ENCODE results near the gene CLMP. TPM values are rescaled to one million over a fixed set of nuclear protein-coding genes. Genes with fewer than 3 reads are reported as not detected.
"Not testable (repeated sequence)": the region's sequence is repeated elsewhere in the genome, so short reads cannot be mapped to it uniquely, and the experiment has no call there.

CLMP gene
- total RNA-seq, 4 donors from 2014 or later: 169 to 215 (median 197) TPM

DNA sequence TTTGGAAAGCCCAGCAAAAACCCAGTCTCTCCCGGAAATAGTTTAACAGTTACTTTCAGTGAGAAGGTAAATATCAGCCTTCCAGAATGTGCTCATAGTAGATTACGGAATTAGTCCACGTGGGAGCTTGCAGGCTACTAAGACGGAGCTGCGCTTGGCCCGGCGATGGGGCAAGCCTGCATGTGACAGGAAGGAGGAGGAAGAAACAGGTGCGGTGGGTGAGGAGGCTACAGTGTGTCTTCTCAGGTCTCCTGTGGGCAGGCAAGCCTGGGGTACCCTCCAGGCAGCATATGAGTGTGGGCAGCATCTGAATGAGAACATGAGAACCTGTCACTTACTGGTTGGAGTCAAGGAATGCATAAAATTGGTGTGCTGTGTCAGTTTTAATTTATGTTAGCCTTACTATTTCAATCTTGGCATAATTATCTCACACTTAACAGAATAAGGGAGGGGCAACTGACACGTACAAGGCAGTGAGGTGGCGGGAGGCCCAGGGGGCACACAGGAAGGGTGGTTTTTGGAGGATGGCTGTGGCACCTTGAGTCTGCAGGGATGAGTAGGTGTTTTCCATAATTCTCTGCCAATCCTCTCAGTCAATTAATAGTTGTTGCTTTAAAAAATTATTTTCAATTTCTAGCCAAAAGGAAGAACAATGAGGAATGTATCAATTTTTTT lies 35.7 kb downstream of the CLMP start:
- no peaks in the 10 kb centered on the region for H3K27me3 ChIP-seq
- intact Hi-C loops (cut with DNase I): loop anchor here (10.0 kb wide), 1 partner anchor 465 kb away; no protein-coding TSS in a partner anchor
- no peak overlapping the region for H3K4me3 ChIP-seq
- no peaks in the 10 kb centered on the region for H3K9me3 ChIP-seq
- peaks cover 4 to 79% (median 67%) of the 10 kb centered on the region in 4 donors for H3K4me1 ChIP-seq
- no peak for TF ChIP-seq POLR2A (IDR thresholded peaks at IDR 0.05; ENCODE audit: low read depth)
- TF ChIP-seq POLR2AphosphoS5 (IDR thresholded peaks at IDR 0.05): peak; percentile 52 to 73
- H3K27ac ChIP-seq (replicated peaks in 1 of 4): peak overlapping the region; percentile 44 to 78 (median 59)
- WGBS: 51% methylated on average over 10 of the region's 10 CpGs
- DNase-seq (ENCODE audit: extremely low spot score): no peak
- H3K36me3 ChIP-seq: no peaks in the 10 kb centered on the region

DNA sequence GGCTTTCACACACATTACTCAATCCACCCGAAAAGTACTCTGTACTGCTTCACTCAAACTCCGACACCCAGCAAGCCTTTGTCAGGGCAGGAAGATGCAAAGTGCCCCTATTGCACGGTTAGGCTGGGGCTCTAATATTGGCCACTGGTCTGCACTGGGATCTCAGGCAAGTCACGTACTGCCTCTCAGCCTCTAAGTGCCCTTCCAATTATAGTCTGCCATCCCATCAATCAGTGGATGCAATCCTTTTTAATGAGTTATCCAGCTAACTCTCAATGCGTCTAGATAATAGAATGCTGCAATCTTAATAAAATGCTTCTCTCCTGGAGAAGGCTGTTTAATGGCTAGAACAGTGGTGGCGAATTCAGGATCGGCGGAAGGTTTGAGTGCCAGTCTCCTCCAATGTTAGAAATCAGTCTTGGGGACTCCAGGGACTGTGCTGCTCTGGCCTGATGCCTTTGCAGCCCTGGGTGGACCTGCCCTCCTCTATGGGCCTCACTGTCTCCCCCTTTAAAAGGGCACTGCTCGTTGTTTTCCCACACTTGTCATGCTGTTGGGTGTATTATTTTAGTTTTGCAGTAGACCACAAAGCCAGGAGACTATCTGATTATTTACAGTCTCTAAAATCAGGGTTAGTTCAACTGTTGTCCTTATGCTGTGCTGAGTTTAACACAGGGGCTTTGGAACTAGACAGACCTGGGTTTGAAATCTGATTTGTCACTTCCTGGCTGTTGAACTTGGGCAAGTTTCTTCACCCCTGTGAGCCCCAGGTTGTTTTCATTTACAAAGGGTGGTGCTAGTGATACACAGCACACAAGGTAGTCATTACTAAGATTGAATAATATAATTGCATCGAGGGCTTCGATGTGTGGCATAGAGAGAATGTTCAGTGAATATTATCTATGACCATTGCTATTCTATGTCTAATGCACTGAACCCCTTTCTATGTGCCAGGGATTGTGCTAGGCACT lies 36.7 kb downstream of the CLMP start:
- H3K4me3 ChIP-seq: no peak overlapping the region
- H3K36me3 ChIP-seq: no peaks in the 10 kb centered on the region
- H3K9me3 ChIP-seq: no peaks in the 10 kb centered on the region
- intact Hi-C loops (cut with DNase I): loop anchor here (10.0 kb wide), 1 partner anchor 466 kb away; no protein-coding TSS in a partner anchor
- DNase-seq (ENCODE audit: extremely low spot score): no peak
- H3K4me1 ChIP-seq: peaks cover 4 to 70% (median 61%) of the 10 kb centered on the region in 4 donors
- TF ChIP-seq POLR2A (IDR thresholded peaks at IDR 0.05; ENCODE audit: low read depth): no peak
- no peak for TF ChIP-seq POLR2AphosphoS5 (IDR thresholded peaks at IDR 0.05)
- 74% methylated on average over 11 of the region's 11 CpGs for WGBS
- H3K27ac ChIP-seq (replicated peaks in 1 of 4): peak overlapping the region; percentile 44 to 78 (median 59)
- H3K27me3 ChIP-seq: no peaks in the 10 kb centered on the region

DNA sequence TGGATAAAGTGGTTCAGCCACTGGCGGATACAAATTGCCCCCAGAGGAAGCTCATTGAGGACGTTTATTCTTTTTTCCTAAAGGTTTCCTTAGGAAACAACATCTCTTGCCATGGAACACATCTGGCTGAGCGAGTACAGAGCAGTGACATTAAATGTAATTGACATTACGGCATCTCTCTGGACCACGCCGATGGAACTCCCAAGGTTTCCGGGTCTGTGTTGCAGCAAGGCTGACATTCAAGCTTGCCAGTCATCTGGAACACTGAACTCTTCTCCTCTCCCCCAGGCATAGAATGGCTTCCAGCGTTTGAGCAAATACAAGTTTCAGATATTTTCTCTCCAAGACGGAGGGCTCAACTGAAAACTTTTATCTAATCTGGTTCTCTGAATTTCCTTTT lies 42.1 kb downstream of the CLMP start:
- Histone ChIP-seq H3K36me3 (peaks cover 0 to 4% (median 0%) of the 10 kb centered on the region in 4 donors), H3K4me3 (no peak overlapping the region), H3K27ac (replicated peaks in 1 of 4) (no peak overlapping the region), H3K27me3 (no peaks in the 10 kb centered on the region), H3K4me1 (peaks cover 3 to 36% (median 21%) of the 10 kb centered on the region in 4 donors), H3K9me3 (no peaks in the 10 kb centered on the region)
- no peak for DNase-seq (ENCODE audit: extremely low spot score)
- TF ChIP-seq POLR2A (IDR thresholded peaks at IDR 0.05; ENCODE audit: low read depth) (no peak), POLR2AphosphoS5 (IDR thresholded peaks at IDR 0.05) (no peak), EP300 (IDR thresholded peaks at IDR 0.05) (no peak)
- TF ChIP-seq, protein P1, sequence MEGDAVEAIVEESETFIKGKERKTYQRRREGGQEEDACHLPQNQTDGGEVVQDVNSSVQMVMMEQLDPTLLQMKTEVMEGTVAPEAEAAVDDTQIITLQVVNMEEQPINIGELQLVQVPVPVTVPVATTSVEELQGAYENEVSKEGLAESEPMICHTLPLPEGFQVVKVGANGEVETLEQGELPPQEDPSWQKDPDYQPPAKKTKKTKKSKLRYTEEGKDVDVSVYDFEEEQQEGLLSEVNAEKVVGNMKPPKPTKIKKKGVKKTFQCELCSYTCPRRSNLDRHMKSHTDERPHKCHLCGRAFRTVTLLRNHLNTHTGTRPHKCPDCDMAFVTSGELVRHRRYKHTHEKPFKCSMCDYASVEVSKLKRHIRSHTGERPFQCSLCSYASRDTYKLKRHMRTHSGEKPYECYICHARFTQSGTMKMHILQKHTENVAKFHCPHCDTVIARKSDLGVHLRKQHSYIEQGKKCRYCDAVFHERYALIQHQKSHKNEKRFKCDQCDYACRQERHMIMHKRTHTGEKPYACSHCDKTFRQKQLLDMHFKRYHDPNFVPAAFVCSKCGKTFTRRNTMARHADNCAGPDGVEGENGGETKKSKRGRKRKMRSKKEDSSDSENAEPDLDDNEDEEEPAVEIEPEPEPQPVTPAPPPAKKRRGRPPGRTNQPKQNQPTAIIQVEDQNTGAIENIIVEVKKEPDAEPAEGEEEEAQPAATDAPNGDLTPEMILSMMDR (IDR thresholded peaks at IDR 0.05): no peak
- intact Hi-C loops (cut with DNase I): loop anchor here (10.0 kb wide), 1 partner anchor 472 kb away; no protein-coding TSS in a partner anchor
- WGBS: 63% methylated on average over 9 of the region's 9 CpGs

DNA sequence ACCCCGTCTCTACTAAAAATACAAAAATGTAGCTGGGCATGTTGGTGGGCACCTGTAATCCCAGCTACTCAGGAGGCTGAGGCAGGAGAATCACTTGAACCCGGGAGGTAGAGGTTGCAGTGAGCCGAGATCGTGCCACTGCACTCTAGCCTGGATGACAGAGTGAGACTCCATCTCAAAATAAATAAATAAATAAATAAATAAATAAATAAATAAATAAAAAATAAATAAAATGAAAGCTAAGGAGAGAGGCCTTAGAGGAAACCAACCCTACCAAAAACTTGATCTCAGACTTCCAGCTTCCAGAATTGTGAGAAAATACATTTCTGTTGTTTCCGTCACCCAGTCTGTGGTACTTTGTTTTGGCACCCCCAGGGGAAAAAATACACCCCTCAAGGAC lies 42.7 kb downstream of the CLMP start:
- not testable (repeated sequence) for H3K27ac ChIP-seq (replicated peaks in 1 of 4); H3K4me3 ChIP-seq; H3K27me3 ChIP-seq; H3K36me3 ChIP-seq; DNase-seq (ENCODE audit: extremely low spot score); H3K9me3 ChIP-seq
- peaks cover 0 to 32% (median 15%) of the 10 kb centered on the region in 4 donors for H3K4me1 ChIP-seq
- WGBS: 91% methylated on average over 5 of the region's 5 CpGs
- intact Hi-C loops (cut with DNase I): loop anchor here (10.0 kb wide), 1 partner anchor 472 kb away; no protein-coding TSS in a partner anchor

DNA sequence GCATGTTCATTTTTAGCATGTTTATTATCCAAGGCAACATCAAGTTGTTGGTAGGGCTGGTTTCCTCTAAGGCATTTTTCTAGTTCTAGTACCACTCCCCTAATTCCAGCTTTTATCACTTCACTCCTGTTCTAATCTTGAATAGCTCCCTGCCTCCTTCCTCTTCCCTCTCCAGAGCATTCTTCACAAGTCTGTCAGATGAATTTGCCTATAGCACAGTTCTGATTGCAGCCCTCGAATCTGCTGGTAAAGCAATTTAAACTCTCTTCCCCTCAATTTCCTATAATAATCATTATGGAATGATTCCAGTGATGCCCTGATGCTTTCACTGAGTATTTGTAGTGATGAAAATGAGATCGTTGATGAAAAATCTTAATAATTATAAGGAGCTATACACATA lies 43.3 kb downstream of the CLMP start:
- Histone ChIP-seq H3K9me3 (no peaks in the 10 kb centered on the region), H3K4me1 (peaks cover 0 to 26% (median 10%) of the 10 kb centered on the region in 4 donors), H3K27ac (replicated peaks in 1 of 4) (no peak overlapping the region), H3K27me3 (no peaks in the 10 kb centered on the region), H3K36me3 (peaks cover 0 to 4% (median 0%) of the 10 kb centered on the region in 4 donors), H3K4me3 (no peak overlapping the region)
- intact Hi-C loops (cut with DNase I): loop anchor here (10.0 kb wide), 1 partner anchor 473 kb away; no protein-coding TSS in a partner anchor
- TF ChIP-seq EP300 (IDR thresholded peaks at IDR 0.05) (no peak), POLR2AphosphoS5 (IDR thresholded peaks at IDR 0.05) (no peak), POLR2A (IDR thresholded peaks at IDR 0.05; ENCODE audit: low read depth) (no peak)
- TF ChIP-seq, protein P1 (IDR thresholded peaks at IDR 0.05): no peak
- no peak for DNase-seq (ENCODE audit: extremely low spot score)
- WGBS: 79% methylated on average over 2 of the region's 2 CpGs

All from esophagus muscularis mucosa (tissue), 4 donors.